ENCODE measurements around the gene CANX.

DNA sequence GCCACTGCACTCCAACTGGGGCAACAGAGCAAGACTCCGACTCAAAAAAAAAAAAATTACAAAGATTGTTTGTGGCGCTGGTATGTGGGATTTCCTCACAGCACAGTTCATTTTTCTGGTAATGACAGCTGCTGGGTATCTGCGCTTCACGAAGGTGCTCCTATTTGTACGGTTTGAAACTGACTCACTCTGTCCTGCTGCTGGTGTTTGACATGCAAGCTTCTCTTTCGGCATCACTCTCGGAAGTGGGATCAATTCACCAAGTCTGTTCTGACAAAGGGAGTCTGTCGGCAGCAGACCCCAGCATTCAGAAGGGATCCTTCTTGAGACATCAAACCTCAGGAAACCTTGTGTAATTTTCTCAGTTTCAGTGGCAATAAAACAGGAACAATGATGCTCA is 60.2 kb downstream of the CANX start:
- no peak for TF ChIP-seq POLR2A (IDR thresholded peaks at IDR 0.05)
- TF ChIP-seq, protein P1, sequence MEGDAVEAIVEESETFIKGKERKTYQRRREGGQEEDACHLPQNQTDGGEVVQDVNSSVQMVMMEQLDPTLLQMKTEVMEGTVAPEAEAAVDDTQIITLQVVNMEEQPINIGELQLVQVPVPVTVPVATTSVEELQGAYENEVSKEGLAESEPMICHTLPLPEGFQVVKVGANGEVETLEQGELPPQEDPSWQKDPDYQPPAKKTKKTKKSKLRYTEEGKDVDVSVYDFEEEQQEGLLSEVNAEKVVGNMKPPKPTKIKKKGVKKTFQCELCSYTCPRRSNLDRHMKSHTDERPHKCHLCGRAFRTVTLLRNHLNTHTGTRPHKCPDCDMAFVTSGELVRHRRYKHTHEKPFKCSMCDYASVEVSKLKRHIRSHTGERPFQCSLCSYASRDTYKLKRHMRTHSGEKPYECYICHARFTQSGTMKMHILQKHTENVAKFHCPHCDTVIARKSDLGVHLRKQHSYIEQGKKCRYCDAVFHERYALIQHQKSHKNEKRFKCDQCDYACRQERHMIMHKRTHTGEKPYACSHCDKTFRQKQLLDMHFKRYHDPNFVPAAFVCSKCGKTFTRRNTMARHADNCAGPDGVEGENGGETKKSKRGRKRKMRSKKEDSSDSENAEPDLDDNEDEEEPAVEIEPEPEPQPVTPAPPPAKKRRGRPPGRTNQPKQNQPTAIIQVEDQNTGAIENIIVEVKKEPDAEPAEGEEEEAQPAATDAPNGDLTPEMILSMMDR (IDR thresholded peaks at IDR 0.05): no peak
